CD8-positive, alpha-beta memory T cell (primary cell): ENCODE measurements around the gene CEP170B. TPM values are rescaled to one million over a fixed set of nuclear protein-coding genes. Genes with fewer than 3 reads are reported as not detected.

Experiments
- CTCF ChIA-PET: fragments of 350-600 bp; sonication (Branson Sonifier 250); formaldehyde crosslinking; loops from one replicate; lab custom pipeline; 2021; ENCODE audit warnings: antibody characterized with exemption; lab: Charles Lee
- POLR2A ChIA-PET: fragments of 350-600 bp; sonication (Branson Sonifier 250); formaldehyde crosslinking; loops from one replicate; lab custom pipeline; 2021; ENCODE audit warnings: antibody characterized with exemption; lab: Charles Lee
- DNase-seq, 5 donors: peaks; one replicate each; pipeline versions ENCODE4 v3.0.0 to v3.0.0-alpha.2; 2020 to 2022; ENCODE audit warnings: mixed read lengths in 1 of 5
- H3K27ac ChIP-seq: one replicate; pipeline ENCODE4 v1.7.0; 2013; ENCODE audit warnings: low read depth, mild to moderate bottlenecking, low read length, moderate library complexity
- H3K27me3 ChIP-seq: 2 replicates; pipeline ENCODE4 v1.7.0; 2013; ENCODE audit warnings: low read length, mild to moderate bottlenecking; ENCODE audit not compliant: insufficient read depth, poor library complexity, severe bottlenecking
- H3K36me3 ChIP-seq: 2 replicates; pipeline ENCODE4 v1.7.0; 2013; ENCODE audit warnings: mild to moderate bottlenecking, low read length, moderate library complexity; ENCODE audit not compliant: insufficient read depth
- H3K4me1 ChIP-seq: 2 replicates; pipeline ENCODE4 v1.7.0; 2013; ENCODE audit warnings: mild to moderate bottlenecking, low read length, moderate library complexity; ENCODE audit not compliant: insufficient read depth
- H3K4me3 ChIP-seq: 2 replicates; pipeline ENCODE4 v1.7.0; 2013; ENCODE audit warnings: mild to moderate bottlenecking, low read length
- H3K9me3 ChIP-seq: 2 replicates; pipeline ENCODE4 v1.7.0; 2013; ENCODE audit warnings: mild to moderate bottlenecking, low read length
- H3K27ac Mint-ChIP-seq, 8 donors: one replicate each; pipeline ENCODE4 v1.8.0; 2020 to 2021; ENCODE audit warnings: mixed read lengths in 8 of 8, mild to moderate bottlenecking in 6 of 8, inconsistent platforms in 3 of 8, moderate library complexity in 3 of 8
- H3K27me3 Mint-ChIP-seq, 2 donors: one replicate each; pipeline ENCODE4 v1.8.0; 2020 to 2021; ENCODE audit warnings: mixed read lengths in 2 of 2, mild to moderate bottlenecking in 1 of 2, moderate library complexity in 1 of 2
- H3K36me3 Mint-ChIP-seq, 3 donors: one replicate each; pipeline ENCODE4 v1.8.0; 2020 to 2021; ENCODE audit warnings: mixed read lengths in 3 of 3, inconsistent platforms in 1 of 3, mild to moderate bottlenecking in 1 of 3
- H3K4me1 Mint-ChIP-seq, 3 donors: one replicate each; pipeline ENCODE4 v1.8.0; 2020 to 2021; ENCODE audit warnings: mixed read lengths in 3 of 3, inconsistent platforms in 1 of 3, mild to moderate bottlenecking in 1 of 3
- H3K4me3 Mint-ChIP-seq, 7 donors: one replicate each; pipeline ENCODE4 v1.8.0; 2020 to 2021; ENCODE audit warnings: mixed read lengths in 7 of 7, mild to moderate bottlenecking in 6 of 7, moderate library complexity in 4 of 7, inconsistent platforms in 2 of 7
- H3K9me3 Mint-ChIP-seq, 5 donors: one replicate each; pipeline ENCODE4 v1.8.0; 2020 to 2022; ENCODE audit warnings: mixed read lengths in 5 of 5, mild to moderate bottlenecking in 3 of 5, moderate library complexity in 2 of 5, inconsistent platforms in 1 of 5
- polyA plus RNA-seq: library from polyadenylated mRNA; unstranded; fragments of 300-500 nt; fragmentation: Illumina TruSeq; gene quantifications from one replicate; pipeline ENCODE4 v1.2.3, GENCODE V29; 2021
- total RNA-seq, 2 experiments: library from RNA; stranded (reverse); gene quantifications; one replicate each; pipeline ENCODE4 v1.2.3, GENCODE V29; 2021

CEP170B gene
- total and polyA plus RNA-seq, 3 experiments from 2014 or later = 6.4 to 6.7 TPM; not detected in 1

DNA sequence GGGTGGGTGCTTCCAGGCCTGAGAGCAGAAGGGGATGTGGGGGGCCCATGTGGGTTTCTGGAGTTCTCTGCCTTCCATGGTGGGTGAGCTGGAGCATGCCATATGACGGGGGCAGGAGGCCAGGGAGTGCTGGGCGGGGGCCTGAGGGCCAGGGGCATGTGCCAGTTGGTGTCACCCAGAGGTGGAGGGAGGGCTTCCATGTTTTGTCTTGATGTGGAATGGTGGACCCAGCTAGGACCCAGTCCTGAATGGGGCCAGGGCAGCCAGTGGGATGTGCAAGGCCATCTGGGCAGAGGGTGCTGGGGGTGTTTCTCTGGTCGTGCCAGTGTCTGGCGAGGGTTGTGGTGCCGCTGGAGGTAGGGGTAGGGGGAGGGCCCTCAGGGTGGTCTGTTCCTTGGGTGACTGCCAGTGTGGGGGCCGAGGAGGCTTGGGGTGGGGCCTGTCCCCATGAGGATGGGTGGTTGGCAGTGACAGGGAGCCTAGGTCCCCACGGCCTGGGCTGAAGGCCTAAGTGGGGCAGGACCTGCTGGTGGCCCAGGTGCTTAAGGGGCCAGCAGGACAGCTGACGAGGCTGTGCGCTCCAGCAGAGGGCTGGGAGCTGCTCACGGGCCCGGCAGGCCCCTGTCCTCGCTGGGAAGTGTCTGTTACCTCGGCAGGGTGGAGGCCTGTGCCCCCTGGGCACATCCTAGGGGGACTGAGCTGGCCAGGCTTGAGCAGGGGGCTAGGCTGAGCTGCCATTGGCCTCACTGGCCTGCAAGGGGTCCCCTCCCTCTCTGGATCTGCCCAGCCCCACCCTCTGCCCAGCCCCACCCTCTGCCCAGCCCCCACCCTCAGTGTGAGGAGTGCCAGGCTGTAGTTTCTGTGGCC is 26.8 kb downstream of the CEP170B start:
- no peak overlapping the region for H3K27ac Mint-ChIP-seq
- H3K36me3 ChIP-seq = no peaks in the 10 kb centered on the region
- no peak overlapping the region for H3K4me3 Mint-ChIP-seq
- H3K9me3 Mint-ChIP-seq = peaks cover 0 to 2% (median 0%) of the 10 kb centered on the region in 5 donors
- CTCF ChIA-PET = no interaction called here
- H3K27me3 ChIP-seq = no peaks in the 10 kb centered on the region
- H3K27ac ChIP-seq = no peak overlapping the region
- POLR2A ChIA-PET = no interaction called here
- H3K4me3 ChIP-seq = no peak overlapping the region
- peak in 1 of 5 donors; percentile 41 for DNase-seq
- no peaks in the 10 kb centered on the region for H3K9me3 ChIP-seq
- H3K36me3 Mint-ChIP-seq = no peaks in the 10 kb centered on the region
- peaks cover 0 to 3% (median 0%) of the 10 kb centered on the region in 3 donors for H3K4me1 Mint-ChIP-seq
- H3K4me1 ChIP-seq = no peaks in the 10 kb centered on the region
- H3K27me3 Mint-ChIP-seq = peaks cover 0 to 4% of the 10 kb centered on the region in 2 donors

DNA sequence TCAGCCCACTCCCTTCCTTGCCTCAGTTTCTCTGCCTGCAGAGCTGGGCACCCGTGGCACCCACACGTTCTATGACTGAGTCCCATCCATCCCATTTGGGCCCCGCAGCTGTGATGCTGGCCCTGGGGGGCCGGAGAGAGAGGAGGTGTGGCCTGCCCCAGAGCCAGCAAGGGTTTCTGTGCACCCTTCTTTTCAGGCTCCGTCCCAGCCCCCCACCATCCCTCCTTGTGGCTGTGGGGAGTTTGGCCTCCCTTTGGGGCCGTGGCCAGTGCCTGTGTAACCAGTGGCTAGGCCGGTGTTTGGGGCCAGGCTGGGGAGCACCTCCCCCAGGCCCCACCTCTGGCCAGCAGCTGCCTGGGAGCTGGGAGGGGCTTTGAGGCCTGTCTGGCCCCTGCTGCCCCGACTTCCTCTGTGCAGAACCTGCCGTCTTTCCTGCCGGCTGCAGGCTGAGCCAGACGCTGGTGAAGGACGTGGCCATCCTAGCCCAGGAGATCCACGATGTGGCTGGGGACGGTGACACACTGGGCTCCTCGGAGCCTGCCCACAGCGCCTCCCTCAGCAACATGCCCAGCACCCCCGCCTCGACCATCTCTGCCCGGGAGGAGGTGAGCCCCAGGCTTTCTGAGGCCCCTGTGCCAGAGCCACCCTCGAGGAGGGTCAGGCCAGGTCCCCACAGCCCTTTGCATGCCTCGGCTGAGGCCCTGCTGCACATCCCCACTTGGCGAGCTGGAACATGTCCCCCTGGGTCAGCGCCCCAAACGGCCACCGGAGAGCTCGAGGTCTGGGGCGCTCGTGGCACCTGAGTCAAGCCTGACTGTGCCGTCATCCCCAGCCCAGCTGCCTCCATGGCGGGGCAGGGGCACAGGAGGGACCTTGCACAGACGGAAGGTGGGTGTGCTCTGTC is 27.7 kb downstream of the CEP170B start:
- ChIA-PET CTCF (no interaction called here), POLR2A (no interaction called here)
- Histone ChIP-seq H3K27me3 (no peaks in the 10 kb centered on the region), H3K36me3 (no peaks in the 10 kb centered on the region), H3K9me3 (no peaks in the 10 kb centered on the region), H3K27ac (no peak overlapping the region), H3K4me3 (no peak overlapping the region), H3K4me1 (no peaks in the 10 kb centered on the region)
- DNase-seq = no peak
- Mint-ChIP-seq H3K27ac (no peak overlapping the region), H3K27me3 (peaks cover 0 to 4% of the 10 kb centered on the region in 2 donors), H3K4me3 (no peak overlapping the region), H3K4me1 (peaks cover 0 to 3% (median 0%) of the 10 kb centered on the region in 3 donors), H3K36me3 (no peaks in the 10 kb centered on the region), H3K9me3 (peaks cover 0 to 2% (median 0%) of the 10 kb centered on the region in 5 donors)

DNA sequence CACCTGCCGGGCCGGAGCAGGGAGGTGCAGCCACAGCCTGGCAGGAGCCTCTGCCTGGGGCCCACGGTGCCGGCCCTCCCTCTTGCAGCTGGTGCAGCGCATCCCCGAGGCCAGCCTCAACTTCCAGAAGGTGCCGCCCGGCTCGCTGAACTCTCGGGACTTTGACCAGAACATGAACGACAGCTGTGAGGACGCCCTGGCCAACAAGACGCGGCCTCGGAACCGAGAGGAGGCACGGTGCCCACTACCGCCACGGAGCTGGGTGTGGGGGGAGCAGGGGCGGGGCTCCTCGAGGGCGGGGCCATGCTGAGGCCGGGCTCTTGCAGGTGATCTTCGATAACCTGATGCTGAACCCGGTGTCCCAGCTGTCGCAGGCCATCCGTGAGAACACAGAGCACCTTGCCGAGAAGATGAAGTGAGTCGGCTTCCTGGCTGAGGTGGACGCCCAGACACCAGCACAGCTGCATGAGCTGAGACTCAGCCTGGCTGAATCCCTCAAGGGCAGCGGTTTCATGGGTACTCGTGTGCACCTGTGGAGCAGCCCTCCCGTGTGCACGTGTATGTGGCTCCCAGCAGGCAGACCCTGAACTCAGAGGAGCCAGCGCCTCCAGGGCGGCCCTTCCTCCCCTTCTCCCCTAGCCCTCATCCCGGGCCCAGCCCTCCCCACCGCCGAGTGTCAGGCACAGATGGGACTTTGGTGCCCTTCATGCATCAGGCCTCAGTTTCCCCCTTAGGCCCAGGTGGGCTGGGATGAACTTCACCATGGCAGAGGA is 28.6 kb downstream of the CEP170B start:
- DNase-seq = no peak
- ChIA-PET POLR2A (no interaction called here), CTCF (no interaction called here)
- Histone ChIP-seq H3K4me3 (no peak overlapping the region), H3K4me1 (no peaks in the 10 kb centered on the region), H3K36me3 (no peaks in the 10 kb centered on the region), H3K9me3 (no peaks in the 10 kb centered on the region), H3K27ac (no peak overlapping the region), H3K27me3 (no peaks in the 10 kb centered on the region)
- Mint-ChIP-seq H3K36me3 (no peaks in the 10 kb centered on the region), H3K27me3 (peaks cover 0 to 4% of the 10 kb centered on the region in 2 donors), H3K27ac (no peak overlapping the region), H3K9me3 (peaks cover 0 to 2% (median 0%) of the 10 kb centered on the region in 5 donors), H3K4me3 (no peak overlapping the region), H3K4me1 (peaks cover 0 to 3% (median 0%) of the 10 kb centered on the region in 3 donors)

DNA sequence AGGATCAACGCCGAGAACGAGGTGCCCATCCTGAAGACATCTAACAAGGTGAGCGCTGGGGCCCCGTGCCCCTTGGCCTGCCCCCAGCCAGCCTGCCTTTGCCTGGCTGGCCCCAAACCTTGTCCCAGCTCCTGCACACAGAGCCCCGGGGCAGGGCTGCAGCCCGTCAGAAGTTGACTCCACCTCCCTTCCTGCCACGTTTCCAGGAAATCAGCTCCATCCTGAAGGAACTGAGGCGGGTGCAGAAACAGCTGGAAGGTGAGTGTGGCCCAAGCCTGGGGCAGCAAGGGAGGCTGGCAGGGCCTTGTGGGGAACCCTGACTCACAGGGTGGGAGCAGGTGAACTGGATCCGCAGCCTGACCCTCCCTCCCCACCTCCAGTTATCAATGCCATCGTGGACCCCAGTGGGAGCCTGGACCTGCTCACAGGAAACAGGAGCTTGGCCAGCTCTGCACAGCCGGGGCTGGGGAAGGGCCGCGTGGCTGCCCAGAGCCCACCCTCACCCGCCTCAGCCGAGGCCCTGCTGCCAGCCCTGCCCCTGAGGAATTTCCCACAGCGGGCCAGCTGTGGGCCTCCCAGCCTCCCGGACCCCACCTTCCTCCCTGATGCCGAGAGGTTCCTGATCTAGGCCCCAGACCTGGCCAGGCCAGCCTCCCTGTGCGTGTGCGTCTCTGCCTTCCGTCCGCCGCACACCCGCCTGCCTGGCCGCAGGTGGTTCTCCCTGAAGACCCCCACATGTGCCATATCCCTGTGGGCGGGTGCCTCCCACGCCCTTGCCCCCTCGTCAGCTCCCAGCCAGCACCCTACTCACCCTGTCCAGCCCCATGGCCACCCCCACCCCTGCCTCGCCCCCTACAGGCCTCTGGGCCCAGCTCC is 29.5 kb downstream of the CEP170B start:
- Histone ChIP-seq H3K4me3 (no peak overlapping the region), H3K9me3 (no peaks in the 10 kb centered on the region), H3K27me3 (no peaks in the 10 kb centered on the region), H3K27ac (no peak overlapping the region), H3K36me3 (no peaks in the 10 kb centered on the region), H3K4me1 (no peaks in the 10 kb centered on the region)
- Mint-ChIP-seq H3K27me3 (peaks cover 0 to 4% of the 10 kb centered on the region in 2 donors), H3K9me3 (peaks cover 0 to 2% (median 0%) of the 10 kb centered on the region in 5 donors), H3K4me1 (peaks cover 0 to 3% (median 0%) of the 10 kb centered on the region in 3 donors), H3K4me3 (no peak overlapping the region), H3K36me3 (no peaks in the 10 kb centered on the region), H3K27ac (no peak overlapping the region)
- CTCF ChIA-PET = no interaction called here
- POLR2A ChIA-PET = no interaction called here
- peak in 1 of 5 donors; percentile 37 for DNase-seq

DNA sequence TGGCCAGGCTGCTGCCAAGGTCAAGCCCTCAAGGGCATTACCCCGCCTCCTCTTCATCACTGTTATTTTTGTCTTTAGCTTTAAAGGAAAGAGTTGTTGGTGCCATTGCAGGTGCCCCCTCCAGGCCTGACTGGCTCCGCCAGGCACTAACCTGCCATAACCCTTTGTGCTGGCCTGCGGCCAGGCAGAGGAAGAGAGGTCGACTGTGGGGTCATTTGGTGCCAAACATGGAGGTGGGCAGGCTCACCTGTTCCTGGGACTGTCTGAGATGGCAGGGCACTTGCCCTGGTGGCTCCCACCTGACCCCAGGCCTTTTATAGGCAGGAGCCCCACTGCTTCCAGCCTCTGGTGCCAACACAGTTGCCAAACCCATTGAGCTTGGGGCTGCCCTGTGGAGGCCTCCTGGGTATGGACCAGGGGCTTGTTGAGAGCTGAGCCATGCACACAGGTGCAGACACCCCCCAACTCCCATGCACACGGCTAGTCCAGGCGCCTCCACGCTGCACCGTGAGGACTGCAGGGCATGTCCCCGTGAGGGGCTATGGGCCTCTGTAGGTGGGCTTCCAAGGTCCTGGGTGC is 30.2 kb downstream of the CEP170B start:
- Histone ChIP-seq H3K4me1 (no peaks in the 10 kb centered on the region), H3K4me3 (no peak overlapping the region), H3K9me3 (no peaks in the 10 kb centered on the region), H3K36me3 (no peaks in the 10 kb centered on the region), H3K27me3 (no peaks in the 10 kb centered on the region), H3K27ac (no peak overlapping the region)
- Mint-ChIP-seq H3K27ac (no peak overlapping the region), H3K4me3 (no peak overlapping the region), H3K36me3 (no peaks in the 10 kb centered on the region), H3K4me1 (peaks cover 0 to 3% (median 0%) of the 10 kb centered on the region in 3 donors), H3K9me3 (peaks cover 0 to 2% (median 0%) of the 10 kb centered on the region in 5 donors), H3K27me3 (peaks cover 0 to 4% of the 10 kb centered on the region in 2 donors)
- POLR2A ChIA-PET = no interaction called here
- no peak for DNase-seq
- CTCF ChIA-PET = interaction anchor here (0.9 to 2.0 kb wide), 3 partner anchors 13 to 151 kb away, joined by 3 to 4 read pairs (median 3); no protein-coding TSS in a partner anchor

DNA sequence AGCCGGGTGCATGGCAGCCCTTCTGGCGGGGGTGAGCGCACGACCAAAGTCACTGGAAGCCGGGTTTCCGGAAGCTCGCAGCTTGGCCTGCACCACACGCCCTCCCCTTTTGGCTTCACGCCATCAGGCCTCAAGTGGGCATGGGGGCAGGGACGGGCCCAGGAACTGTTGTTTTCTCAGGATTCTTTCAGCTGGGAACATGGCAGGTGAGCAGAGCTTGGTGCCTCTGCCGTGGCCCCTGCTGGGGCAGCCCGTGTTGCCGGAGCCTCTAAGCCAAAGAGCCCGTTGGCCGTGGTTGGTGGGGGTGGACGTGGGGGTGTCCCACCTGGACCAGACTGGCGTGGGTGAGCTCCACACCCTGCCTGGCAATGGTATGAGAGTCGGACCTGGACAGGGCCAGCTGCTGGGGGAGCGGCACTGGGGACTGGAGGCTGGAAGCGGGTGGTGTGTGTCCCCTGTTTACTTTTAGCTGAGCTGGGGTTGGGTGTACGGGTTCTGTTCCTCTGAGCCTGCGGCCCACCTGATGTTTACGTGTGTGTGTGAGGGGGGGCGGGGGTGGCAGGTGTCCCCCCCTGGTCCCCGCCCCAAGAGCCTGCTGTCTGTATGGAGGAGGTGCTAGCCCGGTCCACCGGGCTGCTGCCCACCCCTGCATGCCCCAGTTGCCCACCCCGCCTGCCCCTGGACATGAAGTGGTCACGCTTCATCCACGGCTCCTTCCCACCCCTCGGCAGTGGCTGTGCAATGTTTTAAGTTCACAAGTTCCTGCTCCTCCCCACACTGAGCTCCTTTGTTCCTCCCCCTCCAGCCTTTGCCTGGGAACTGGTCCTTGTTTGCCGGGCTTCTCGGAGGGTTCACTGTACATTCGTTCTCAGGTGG is 31.0 kb downstream of the CEP170B start:
- POLR2A ChIA-PET = no interaction called here
- Histone ChIP-seq H3K27me3 (no peaks in the 10 kb centered on the region), H3K27ac (no peak overlapping the region), H3K4me3 (no peak overlapping the region), H3K36me3 (no peaks in the 10 kb centered on the region), H3K4me1 (no peaks in the 10 kb centered on the region), H3K9me3 (no peaks in the 10 kb centered on the region)
- Mint-ChIP-seq H3K4me3 (no peak overlapping the region), H3K27ac (no peak overlapping the region), H3K4me1 (peaks cover 0 to 4% (median 1%) of the 10 kb centered on the region in 3 donors), H3K9me3 (peaks cover 0 to 2% (median 0%) of the 10 kb centered on the region in 5 donors), H3K27me3 (peaks cover 0 to 4% of the 10 kb centered on the region in 2 donors), H3K36me3 (no peaks in the 10 kb centered on the region)
- CTCF ChIA-PET = interaction anchor here (0.9 to 2.0 kb wide), 4 partner anchors 12 to 150 kb away, joined by 3 to 4 read pairs (median 3); no protein-coding TSS in a partner anchor
- no peak for DNase-seq
